ENCODE measurements around the gene HTT. TPM values are rescaled to one million over a fixed set of nuclear protein-coding genes. Genes with fewer than 3 reads are reported as not detected.

Gene HTT
- total RNA-seq, 1 donor from 2014 or later: 20.0 TPM

DNA sequence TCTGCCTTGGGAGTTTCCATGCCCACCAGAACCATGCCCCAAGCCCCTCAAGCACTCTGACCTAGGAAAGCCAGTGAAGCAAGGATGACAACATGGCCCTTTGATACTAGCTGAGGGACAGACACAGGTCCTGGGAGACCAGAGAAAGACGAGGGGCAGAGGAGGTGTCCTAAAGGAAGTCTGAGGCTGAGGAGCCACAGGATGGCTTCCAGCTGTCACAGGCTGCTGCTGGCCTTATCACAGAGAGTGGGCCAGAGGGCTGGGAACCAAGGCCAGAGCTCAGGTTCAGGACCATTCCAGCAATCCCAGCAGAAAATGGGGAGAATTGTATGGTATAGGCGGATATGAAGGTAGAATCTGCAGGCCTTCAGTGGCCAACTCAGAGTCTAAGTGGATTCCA, 142.8 kb downstream of the HTT start:
- Histone ChIP-seq H3K4me3 (no peak overlapping the region), H3K36me3 (peaks cover 92% of the 10 kb centered on the region), H3K27me3 (ENCODE audit: low read depth) (no peaks in the 10 kb centered on the region), H3K9me3 (replicated peaks) (no peaks in the 10 kb centered on the region), H3K4me1 (peaks cover 19% of the 10 kb centered on the region), H3K27ac (replicated peaks) (no peak overlapping the region)
- DNase-seq: no peak
- TF ChIP-seq, protein P1, sequence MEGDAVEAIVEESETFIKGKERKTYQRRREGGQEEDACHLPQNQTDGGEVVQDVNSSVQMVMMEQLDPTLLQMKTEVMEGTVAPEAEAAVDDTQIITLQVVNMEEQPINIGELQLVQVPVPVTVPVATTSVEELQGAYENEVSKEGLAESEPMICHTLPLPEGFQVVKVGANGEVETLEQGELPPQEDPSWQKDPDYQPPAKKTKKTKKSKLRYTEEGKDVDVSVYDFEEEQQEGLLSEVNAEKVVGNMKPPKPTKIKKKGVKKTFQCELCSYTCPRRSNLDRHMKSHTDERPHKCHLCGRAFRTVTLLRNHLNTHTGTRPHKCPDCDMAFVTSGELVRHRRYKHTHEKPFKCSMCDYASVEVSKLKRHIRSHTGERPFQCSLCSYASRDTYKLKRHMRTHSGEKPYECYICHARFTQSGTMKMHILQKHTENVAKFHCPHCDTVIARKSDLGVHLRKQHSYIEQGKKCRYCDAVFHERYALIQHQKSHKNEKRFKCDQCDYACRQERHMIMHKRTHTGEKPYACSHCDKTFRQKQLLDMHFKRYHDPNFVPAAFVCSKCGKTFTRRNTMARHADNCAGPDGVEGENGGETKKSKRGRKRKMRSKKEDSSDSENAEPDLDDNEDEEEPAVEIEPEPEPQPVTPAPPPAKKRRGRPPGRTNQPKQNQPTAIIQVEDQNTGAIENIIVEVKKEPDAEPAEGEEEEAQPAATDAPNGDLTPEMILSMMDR (IDR thresholded peaks at IDR 0.05; ENCODE audit: borderline replicate concordance): no peak
- intact Hi-C loops (cut with micrococcal nuclease): no loop called here

DNA sequence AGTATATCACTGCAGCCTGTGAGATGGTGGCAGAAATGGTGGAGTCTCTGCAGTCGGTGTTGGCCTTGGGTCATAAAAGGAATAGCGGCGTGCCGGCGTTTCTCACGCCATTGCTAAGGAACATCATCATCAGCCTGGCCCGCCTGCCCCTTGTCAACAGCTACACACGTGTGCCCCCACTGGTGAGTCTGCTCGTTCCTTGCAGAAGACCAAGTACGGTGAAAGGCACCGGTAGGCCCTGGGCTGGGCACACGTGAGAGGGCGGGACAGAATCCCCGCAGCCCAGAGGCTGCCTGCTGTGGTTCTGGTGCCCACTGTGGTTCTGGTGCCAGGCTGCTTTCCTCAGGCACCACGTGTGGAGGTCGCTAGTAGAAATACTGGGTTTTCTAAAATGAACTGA, 143.3 kb downstream of the HTT start:
- H3K27ac ChIP-seq (replicated peaks): no peak overlapping the region
- TF ChIP-seq, protein P1 (IDR thresholded peaks at IDR 0.05; ENCODE audit: borderline replicate concordance): no peak
- H3K36me3 ChIP-seq: peaks cover 92% of the 10 kb centered on the region
- H3K4me1 ChIP-seq: peaks cover 19% of the 10 kb centered on the region
- no peak overlapping the region for H3K4me3 ChIP-seq
- no peaks in the 10 kb centered on the region for H3K9me3 ChIP-seq (replicated peaks)
- no peak for DNase-seq
- H3K27me3 ChIP-seq (ENCODE audit: low read depth): no peaks in the 10 kb centered on the region
- intact Hi-C loops (cut with micrococcal nuclease): no loop called here

DNA sequence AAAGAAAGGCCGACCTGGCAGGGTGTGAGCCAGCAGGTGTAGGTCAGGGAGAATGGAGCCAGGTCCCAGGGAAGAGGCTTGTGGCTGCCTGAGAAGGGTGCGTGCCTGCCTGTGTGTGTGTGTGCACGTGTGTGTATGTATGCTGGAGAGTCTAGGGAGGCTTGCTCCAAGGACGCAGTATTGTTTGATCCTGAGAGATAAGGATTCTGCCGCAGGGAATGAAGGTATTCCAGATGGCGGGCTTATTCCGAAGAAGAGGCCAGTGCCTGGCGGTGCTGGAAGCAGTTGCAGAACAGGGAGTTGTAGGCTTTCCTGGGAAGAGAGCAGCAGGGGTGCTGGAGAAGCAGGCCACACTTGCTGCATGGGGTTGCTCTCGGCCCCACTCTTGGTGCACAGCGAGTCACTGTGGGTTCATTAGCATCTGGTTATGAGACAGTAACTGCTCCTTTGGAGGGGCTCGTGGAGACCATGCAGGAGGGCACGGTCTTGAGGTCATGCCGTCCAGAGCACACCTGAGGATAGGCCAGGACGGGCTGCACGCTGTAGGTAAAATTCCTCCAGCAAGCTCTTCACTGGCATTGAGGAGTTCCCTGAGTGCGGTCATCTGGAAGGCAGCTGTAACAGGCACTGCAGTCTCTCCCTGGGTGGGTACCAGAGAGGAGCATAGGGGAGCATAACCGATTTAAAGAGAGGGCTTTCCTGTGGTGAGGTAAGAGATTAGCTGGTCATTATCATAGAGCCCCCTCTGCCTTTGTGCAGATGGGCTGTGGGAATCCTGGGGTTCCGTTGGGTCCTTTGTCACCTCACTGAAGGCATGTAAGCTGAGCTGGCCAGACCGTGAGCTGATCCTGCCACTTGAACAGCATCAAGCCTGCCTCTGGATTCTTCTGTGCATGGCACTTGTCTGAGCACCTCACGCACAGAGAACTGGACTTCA, 144.6 kb downstream of the HTT start:
- peak overlapping the region; percentile 51 for H3K27ac ChIP-seq (replicated peaks)
- TF ChIP-seq, protein P1 (IDR thresholded peaks at IDR 0.05; ENCODE audit: borderline replicate concordance): no peak
- H3K4me1 ChIP-seq: peaks cover 19% of the 10 kb centered on the region
- no peaks in the 10 kb centered on the region for H3K27me3 ChIP-seq (ENCODE audit: low read depth)
- H3K4me3 ChIP-seq: no peak overlapping the region
- intact Hi-C loops (cut with micrococcal nuclease): no loop called here
- no peak for DNase-seq
- H3K36me3 ChIP-seq: peaks cover 92% of the 10 kb centered on the region
- no peaks in the 10 kb centered on the region for H3K9me3 ChIP-seq (replicated peaks)

DNA sequence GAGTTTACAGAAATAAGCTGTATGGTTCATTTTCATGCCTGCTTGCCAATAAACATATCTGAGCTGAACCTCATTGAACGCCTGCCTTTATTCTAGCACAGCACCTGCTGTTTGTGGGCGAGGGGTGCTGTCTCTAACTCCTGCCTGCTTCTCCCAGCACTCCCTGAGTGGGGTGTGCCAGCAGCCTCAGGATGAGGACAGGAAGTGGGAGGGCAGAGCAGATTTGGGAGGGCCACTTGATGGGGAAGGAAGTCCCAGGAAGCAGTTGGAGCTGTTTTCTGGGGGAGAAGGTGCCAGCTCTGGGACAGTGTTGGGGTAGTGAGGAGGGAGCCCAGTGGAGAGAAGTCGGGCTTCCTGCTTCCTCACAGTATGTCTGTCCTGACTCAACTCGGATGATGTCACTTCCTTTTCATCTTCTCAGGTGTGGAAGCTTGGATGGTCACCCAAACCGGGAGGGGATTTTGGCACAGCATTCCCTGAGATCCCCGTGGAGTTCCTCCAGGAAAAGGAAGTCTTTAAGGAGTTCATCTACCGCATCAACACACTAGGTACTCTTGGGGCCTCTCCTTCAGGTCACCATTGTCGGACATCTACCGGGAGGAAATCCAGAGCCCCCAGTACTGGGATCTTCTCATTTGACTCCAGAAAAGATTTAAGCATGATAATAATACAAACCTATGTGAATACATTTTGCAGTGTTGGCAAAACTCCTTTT, 145.4 kb downstream of the HTT start:
- no peak overlapping the region for H3K4me3 ChIP-seq
- H3K4me1 ChIP-seq: peaks cover 19% of the 10 kb centered on the region
- no peaks in the 10 kb centered on the region for H3K27me3 ChIP-seq (ENCODE audit: low read depth)
- H3K27ac ChIP-seq (replicated peaks): peak overlapping the region; percentile 51
- no peaks in the 10 kb centered on the region for H3K9me3 ChIP-seq (replicated peaks)
- peaks cover 95% of the 10 kb centered on the region for H3K36me3 ChIP-seq
- intact Hi-C loops (cut with micrococcal nuclease): no loop called here
- TF ChIP-seq, protein P1 (IDR thresholded peaks at IDR 0.05; ENCODE audit: borderline replicate concordance): no peak
- no peak for DNase-seq

DNA sequence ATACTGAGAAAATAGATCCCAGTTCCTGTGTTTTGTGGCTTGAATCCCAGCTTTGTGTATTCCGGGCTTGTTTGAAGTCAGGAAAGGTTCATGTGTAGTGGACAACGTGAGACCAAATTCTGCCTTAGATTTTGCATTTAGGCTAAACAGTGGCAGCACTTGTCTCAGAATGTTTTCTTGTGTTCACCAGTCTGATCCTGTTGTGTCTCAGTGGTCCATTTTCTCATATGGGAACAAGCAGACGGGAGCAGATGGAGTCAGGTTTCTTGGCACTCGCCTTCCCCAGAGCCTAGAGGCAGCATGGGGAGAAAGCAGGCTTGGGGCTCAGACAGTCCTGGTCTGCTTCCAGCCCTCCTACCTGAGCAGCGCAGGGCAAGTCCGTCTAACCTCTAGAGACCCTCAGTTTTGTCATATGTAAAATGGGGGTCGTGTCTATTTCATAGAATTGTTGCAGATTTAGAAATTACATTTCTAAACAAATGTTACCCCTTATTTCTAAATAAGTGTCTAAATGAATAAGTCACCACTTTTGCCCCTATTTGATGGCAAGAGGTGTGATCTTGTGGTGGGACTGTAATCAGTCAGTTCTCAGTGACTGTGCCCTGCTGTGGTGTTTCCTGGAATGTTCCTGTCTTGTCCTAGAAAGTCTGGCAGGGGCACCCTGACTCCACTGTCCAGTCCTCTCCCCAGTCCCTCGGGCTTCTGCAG, 146.1 kb downstream of the HTT start:
- Histone ChIP-seq H3K4me1 (peaks cover 19% of the 10 kb centered on the region), H3K27ac (replicated peaks) (peak overlapping the region; percentile 51), H3K4me3 (no peak overlapping the region), H3K9me3 (replicated peaks) (no peaks in the 10 kb centered on the region), H3K27me3 (ENCODE audit: low read depth) (no peaks in the 10 kb centered on the region), H3K36me3 (peaks cover 95% of the 10 kb centered on the region)
- DNase-seq: peak; percentile 5
- intact Hi-C loops (cut with micrococcal nuclease): no loop called here
- TF ChIP-seq, protein P1 (IDR thresholded peaks at IDR 0.05; ENCODE audit: borderline replicate concordance): no peak
